HG02885 (cell line): Measurements from ENCODE around the gene TMEM240.
"Not testable (repeated sequence)": the region's sequence is repeated elsewhere in the genome, so short reads cannot be mapped to it uniquely, and the experiment has no call there.

Experiments used
- ATAC-seq: cut with Tn5 transposase; IDR thresholded peaks from one replicate; pipeline ENCODE4 v1.9.1; 2021; ENCODE audit warnings: mild to moderate bottlenecking; ENCODE audit not compliant: unreplicated experiment, poor library complexity

Gene TMEM240

DNA sequence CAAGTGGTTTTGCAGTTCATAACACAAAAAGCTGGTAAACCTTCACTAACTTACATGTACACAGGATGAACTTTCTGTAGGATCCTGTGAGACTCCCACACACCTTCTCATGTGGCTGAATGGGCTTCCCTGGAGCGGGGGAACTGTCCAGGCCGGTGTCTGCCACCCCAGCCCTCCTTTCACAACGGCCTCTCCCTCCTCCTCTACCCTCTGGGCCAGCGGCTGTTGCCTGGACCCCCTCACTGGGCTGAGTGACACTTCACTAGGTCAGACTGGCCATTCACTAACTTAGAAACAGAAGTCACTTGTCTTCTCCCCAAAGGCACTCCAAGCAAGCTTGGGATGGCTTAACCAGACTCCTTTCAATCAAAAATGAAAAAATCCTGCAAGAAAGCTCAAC is 18.2 kb upstream of the TMEM240 start:
- no peak for ATAC-seq

DNA sequence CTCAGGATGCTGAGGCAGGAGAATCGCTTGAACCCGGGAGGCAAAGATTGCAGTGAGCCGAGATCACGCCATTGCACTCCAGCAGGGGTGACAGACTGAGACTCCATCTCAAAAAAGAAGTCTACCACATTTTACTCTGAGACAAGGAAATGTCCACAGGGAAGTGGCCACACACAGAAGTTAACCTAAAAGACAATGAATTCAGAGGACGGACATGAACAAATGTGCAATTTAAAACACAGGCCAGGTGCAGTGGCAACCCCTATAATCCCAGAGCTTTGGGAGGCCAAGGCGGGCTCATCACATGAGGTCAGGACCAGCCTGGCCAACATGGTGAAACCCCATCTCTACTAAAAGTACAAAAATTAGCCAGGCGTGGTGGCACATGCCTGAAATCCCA is 17.3 kb upstream of the TMEM240 start:
- not testable (repeated sequence) for ATAC-seq

DNA sequence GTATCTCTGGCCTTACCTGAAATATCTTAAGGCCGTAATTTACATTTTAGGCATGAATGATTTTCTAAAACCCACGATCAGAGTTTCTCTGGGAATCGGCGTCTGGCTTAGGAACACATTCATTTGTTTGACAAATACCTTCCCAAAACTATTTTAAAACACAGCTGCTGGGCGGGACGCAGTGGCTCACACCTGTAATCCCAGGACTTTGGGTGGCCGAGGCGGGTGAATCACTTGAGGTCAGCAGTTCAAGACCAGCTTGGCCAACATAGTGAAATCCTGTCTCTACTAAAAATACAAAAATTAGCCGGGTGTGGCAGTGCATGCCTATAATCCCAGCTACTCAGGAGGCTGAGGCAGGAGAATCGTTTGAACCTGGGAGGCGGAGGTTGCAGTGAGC is 16.5 kb upstream of the TMEM240 start:
- ATAC-seq = not testable (repeated sequence)

DNA sequence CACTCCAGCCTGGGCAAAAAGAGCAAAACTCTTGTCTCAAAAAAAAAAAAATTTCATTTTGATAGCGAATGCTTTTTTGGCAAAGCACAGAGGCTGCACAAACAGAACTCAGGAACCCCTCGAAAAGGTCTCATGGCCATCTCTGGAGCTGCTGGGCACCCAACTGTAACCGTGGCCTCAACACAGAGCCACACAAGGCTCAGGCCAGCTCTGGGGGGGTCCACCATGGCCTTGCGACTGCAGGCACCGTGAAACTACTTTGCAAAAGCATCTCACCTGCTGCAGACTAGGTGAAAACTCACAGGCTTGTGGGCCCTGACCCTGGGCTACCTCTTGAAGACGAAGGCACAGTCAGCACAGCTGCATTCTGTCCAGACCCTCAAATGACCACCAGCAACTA is 16.1 kb upstream of the TMEM240 start:
- no peak for ATAC-seq

DNA sequence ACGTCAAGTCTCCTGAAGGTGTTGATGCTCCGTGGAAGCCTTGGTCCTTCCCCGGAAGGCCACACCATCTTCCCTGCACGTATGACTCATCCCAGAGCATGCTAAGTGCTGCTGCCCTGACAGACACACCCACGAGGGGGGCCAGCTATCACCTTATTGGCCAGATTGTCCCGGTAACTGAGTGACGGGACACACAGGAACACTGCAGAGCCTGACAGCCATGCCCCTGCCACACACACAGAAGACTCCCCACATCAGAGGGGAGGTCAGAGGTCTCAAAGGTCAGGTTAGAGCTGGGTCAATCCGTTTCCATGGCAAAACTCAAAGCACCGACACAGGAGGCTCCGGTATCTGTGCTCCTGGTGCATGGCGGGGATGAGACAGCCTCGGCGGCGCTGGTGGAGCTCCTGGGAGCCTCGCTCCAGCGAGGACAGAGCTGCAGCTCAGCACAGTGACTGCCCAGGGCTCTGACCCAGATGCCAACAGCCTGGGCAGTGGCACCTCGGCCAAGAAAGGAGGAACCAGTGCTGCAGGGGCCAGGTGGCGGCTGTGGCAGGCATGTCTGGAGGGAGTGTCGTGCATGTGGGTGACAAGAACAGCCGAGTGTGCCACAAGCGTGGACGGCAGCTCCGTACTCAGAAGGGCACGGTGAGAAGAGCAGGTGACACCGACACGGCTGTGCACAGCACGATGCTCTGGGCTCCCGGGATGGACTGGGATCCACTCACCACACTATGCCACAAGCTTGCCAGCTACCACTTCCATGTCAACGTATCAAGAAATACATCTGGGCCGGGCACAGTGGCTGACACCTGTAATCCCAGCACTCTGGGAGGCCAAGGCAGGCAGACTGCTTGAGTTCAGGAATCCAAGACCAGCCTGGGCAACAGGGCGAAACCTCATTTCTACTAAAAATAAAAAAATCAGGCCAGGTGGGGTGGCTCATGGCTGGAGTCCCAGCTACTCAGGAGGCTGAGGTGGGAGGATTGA is 14.8 kb upstream of the TMEM240 start:
- no peak for ATAC-seq

DNA sequence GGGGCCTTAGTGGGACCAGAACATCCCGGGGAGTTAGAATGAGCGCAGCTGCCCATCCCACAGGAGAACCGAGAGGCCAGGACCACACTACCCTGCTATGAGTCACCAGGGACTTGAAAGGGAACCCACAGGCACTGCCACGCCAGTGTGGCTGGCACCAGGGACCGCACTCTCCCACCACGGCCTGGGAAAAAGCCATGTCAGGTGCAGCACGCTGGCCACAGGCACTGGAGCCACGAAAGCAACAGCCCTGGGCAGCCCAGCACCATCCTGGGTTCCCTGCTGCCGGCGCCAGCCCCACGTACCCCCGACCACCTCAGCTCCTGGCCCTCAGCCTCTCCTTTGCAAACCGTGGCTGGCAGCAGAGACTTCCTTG is 14.1 kb upstream of the TMEM240 start:
- ATAC-seq = no peak

DNA sequence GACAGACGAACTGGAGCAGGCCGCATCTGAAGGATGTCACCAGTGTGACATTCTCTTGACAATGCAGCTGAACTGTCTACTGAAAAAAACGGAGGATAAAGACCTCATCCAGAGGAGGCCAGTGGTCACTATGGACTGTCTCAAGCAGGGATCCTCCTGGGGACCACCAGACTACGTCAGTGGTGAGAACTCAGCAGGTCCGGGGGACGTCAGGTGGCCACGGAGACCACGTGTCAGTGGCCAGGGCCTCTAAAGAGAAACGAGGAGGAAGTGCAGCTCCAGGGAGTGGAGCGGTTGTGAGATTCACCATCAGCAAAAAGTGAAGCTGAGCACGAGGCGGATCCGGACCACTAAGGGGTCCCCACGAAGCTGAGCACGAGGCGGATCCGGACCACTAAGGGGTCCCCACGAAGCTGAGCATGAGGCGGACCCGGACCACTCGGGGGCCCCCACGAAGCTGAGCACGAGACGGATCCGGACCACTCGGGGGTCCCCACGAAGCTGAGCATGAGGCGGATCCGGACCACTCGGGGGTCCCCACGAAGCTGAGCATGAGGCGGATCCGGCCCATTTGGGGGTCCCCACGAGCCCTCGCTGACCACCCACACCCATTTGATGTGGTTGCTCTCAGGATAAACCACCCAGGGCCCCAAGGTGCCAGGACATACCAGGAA is 13.5 kb upstream of the TMEM240 start:
- ATAC-seq = no peak

DNA sequence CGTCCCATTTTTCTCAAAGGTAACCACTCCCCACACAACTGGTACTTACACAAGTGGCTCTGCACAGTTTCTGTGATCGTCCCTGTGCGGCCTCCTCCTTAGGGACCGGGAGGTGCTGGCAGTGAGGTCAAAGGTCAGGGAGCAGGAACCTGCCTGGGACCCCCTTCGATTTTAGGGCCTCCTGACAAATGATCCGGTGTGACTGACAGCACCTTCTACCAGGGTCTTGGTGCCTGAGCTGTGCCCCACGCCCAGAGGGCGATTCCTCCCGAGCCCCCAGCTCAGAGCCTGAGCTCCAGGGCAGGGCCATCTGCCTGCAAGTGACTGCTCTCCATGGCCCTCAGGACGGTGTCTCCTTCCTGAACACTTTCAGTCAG is 11.8 kb upstream of the TMEM240 start:
- ATAC-seq = no peak

DNA sequence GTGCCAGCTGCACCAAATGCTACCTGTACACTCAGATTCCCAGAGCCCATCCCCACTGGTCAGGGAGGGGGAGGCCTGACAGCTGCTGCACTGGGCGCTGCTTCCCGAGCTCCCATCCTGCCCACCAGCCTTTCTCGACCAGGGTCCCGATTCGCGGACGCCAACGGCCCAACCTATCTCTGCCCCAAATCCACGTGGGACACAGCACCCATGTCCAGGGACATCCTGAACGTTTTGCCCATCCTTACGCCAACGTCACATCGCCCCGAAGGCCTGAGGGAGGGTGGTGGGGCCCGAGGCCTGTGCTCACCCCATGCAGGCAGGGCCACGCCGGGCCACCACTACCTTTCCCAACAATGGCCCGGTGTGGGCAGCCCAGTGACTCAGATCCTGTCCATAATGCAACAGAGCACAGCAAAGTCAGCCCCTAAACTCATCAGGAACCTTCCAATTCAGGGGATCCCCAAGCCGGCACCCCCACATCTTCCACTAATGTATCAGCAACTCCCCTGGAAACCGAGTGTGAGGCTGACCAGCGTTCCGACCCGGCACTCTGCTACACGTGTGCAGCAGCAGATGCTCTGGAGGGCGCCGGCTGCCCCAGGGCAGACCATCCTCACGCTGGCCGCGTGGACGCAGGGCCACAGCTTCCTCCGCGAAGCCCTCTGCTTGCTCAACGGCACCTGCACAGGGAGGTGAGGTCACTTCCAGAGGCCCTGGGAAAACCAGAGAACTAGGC is 11.3 kb upstream of the TMEM240 start:
- ATAC-seq = no peak

DNA sequence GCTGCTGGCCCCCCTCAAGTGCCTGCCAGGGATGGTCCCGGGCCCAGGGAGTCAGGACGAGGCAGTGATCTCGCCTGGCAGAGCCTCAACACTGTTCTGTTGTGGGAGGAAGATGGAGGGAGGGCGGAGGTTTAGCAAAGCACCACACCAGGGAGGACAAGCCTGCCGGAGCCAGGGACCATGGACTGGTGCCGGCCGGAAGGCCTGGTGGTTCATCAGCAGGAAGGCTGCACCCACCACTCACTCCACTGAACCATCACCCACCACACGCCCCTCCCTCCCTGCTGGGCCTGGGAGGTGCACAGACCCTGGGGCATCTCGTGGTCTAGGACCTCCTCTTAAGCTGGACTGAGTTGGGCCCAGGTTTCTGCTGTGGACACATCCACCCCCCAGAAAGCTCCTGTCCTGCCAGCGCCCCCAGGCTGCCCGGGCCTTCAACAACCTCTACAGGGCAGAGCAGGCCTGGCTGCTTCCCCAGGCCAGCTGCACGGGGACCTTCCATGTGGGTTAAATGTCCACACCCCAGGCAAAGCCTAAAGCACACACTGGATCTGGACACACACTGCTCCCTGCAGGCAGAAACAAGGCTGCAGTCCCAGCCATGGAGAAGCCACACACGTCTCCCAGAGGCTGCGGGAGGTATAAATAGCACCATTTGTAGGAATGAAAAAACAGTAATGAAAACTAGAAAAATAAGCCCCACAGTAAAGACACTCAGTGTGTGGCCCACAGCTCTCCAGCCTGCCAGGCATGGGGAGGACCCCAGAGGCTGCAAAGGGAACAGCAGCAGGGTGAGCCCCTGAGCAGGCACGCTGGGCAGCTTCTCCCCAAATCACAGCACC is 10.4 kb upstream of the TMEM240 start:
- ATAC-seq = no peak

DNA sequence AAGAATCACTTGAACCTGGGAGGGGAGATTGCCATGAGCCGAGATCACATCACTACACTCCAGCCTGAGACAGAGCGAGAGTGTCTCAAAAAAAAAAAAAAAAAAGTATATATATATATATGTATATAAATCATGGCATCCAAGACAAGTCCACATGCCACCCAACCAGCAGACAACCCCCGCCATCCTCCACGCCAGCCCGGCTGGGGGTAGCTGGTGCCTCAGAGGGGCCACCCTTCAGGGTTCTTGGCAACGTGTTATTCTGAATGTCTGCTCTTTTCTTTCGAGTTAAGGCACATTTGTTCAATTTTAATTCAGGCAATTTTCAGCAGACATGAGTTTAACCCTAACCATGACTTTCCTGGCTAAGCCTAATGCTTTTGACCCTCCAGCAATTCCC is 9.7 kb upstream of the TMEM240 start:
- ATAC-seq = no peak

DNA sequence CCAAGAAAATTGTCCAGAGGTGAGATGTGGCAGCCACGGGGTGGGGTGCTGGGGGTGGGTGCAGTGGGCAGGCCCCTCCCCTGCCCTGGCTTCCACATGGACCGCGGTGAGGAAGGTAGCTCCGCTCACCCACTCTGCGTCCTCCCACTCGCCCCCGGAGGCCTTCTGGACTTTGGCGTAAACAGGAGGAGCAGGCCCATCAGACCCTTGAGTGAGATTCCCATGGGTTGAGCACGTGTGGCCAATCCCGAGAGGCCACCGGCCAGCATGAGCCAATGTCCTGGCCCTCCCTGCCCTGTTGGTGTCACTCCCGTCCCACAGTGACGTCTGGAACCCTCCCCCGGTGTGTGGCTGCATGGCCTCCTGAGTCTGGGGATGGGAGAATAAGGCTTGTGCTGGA is 8.2 kb upstream of the TMEM240 start:
- no peak for ATAC-seq

DNA sequence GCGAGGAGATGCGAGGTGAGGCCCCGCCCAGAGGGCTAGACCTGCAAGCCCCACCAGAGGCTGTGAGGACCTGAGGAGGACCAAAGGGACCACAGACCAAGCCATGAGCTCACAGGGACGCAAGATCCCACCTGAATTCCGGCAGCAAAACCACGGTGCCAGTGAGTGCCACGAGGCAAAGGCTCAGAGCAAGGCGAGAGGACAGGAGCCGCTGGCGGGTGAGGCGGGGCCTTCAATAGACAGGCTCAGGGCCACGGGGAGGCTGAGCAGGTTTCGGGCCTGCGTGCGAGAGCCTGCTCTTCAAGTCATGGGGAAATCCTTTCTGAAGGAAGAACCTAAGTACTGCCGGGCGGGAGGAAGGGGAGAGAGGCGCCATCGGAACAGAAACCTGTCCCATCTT is 7.1 kb upstream of the TMEM240 start:
- ATAC-seq = no peak

DNA sequence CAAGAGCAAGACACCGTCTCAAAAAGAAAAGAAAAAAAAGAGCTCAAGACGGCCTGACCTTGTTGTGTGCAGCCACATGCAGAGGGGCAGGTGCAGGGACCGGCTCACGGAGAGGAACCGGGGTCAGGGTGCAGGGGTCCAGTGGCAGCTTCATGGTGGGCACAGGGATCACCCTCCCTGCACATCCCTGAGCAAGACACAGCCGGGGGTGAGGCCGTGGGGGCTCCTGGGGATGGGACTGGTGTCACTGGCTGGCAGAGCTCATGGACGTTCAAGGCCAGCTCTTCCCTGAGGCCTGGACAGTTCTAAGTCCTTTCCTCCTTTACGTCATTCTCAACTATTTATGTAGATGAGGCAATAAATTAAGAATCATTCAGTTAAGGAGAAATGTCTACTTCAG is 6.6 kb upstream of the TMEM240 start:
- ATAC-seq = no peak

DNA sequence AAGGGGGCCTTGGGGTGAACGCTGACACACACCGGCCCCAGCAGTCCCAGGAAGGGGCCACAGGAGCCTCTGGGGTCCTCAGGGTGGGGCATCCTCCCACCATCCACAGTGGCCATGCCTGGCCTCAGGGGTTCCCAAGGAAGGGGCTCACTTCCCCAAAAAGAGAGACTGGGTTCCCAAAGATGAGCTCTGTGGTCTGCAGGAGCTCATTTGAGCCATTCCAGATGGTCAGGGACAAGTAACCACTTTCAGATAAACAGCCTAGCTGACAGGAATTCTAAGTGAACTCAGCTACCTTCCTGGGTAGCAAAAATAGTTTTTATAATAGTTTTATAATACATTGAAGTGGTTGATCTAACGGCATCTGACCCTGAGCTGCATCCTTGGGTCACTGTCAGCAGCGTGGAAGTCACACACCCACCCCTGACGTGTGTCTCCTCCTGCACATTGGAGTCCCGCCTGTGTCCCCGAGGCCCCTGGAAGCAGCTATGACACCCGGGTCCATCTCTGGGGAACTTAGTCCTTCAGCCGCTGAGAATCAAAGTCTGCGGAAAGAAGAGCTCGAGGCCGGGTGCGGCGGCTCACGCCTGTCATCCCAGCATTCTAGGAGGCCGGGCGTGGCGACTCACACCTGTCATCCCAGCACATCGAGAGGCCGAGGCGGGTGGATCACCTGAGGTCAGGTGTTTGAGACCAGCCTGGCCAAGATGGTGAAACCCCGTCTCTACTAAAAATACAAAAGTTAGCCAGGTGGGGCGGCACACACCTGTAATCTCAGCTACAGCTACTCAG is 5.7 kb upstream of the TMEM240 start:
- no peak for ATAC-seq

DNA sequence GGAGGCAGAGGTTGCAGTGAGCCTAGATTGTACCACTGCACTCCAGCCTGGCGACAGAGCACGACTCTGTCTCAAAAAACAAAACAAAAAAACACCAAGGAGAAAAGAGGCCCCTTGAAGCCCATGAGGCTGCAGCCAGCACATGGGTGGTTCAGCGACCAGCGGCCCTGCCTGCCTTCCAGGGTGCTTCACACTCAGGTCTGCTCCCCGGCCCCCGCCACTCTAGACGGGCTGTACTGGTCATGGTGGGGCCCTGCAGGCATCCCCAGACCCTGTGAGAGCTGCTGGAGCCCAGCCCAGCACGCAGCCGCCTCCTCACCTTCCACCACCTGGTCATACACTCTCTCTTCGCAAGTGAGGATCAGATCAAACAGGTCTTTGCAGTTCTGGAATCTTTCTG is 4.1 kb upstream of the TMEM240 start:
- ATAC-seq = no peak

DNA sequence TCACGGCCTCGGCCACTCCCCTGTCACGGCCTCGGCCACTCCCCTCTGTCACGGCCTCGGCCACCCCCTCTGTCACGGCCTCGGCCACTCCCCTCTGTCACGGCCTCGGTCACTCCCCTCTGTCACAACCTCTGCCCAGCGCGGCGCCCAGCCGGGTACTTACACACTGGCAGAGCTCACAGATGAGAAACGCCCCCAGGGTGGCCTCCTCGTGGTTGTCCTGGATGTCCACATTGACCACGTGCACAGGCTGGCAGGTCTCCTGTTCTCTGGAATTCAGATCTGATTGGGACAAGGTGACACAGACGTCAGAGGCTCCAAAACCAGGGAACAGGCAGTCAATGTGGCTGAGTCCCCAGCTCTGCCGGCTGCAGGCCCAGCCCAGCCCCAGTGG is 3.3 kb upstream of the TMEM240 start:
- no peak for ATAC-seq

DNA sequence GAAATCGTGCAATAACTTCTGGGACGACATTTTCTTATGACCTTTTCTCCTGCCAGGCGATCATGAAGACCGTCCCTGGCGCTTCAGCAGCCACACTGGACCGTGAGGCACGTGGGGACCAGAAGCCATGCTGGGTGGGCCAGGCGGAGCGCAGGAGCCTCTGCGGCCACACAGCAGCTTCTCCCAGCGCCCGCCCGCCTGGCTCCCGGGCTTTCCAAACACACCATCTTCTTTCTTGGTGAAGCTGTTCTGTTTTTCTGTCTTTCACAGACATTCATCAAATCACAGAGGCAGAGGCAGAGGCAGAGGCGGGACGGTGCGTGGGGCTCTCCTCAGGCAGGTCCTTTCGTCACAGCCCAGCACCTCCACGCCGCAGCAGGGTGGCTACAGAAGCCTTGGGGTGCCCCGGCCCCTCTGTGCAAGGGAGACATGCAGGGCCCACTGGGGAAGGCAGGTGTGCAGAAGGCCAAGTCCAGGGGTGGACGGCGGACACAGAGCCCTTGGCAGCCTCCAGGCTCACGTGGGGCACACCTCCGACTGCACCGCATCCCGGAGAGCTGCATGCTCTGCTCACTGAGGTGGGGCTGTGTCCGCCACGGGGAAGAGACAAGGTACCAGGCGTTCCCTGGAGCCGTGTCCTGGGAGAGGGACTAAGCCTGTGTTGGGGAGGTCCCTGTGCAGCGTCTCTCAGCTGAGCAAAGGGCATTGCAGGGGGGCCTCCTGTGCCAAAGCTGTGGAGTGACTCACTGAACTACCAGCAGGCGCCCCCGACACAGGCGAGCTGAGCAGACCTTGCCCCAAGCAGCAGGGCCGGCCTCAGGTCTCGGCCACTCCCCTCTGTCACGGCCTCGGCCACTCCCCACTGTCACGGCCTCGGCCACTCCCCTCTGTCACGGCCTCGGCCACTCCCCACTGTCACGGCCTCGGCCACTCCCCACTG is 2.6 kb upstream of the TMEM240 start:
- no peak for ATAC-seq
